IMR-90 (cell line): ENCODE measurements around the gene TTC24.

ENCODE experiments used
- BHLHE40 ChIP-seq: fragments of 150-350 bp; IDR thresholded peaks from 2 replicates; pipeline ENCODE4 v1.6.1; 2016; ENCODE audit warnings: mild to moderate bottlenecking, low read depth, low read length
- MAFK ChIP-seq: IDR thresholded peaks from 2 replicates; pipeline ENCODE4 v1.6.1; 2012; ENCODE audit warnings: low read depth, low read length, improper control_type of control experiment
- POLR2A ChIP-seq: IDR thresholded peaks from 2 replicates; pipeline ENCODE4 v1.6.1; 2012; ENCODE audit warnings: mild to moderate bottlenecking, low read depth, low read length
- RCOR1 ChIP-seq: IDR thresholded peaks from 2 replicates; pipeline ENCODE4 v1.6.1; 2012; ENCODE audit warnings: mild to moderate bottlenecking, low read length, improper control_type of control experiment; ENCODE audit not compliant: insufficient replicate concordance
- RFX5 ChIP-seq: IDR thresholded peaks from 2 replicates; pipeline ENCODE4 v1.8.0; 2012; ENCODE audit warnings: low read depth, mild to moderate bottlenecking, low read length, moderate library complexity
- SMC3 ChIP-seq: fragments of 150-350 bp; IDR thresholded peaks from 2 replicates; pipeline ENCODE4 v1.6.1; 2016; ENCODE audit warnings: low read depth, mild to moderate bottlenecking, antibody characterized with exemption, low read length, moderate library complexity
- TF ChIP-seq, protein P1 (sequence below): conservative IDR thresholded peaks from 2 replicates; pipeline ENCODE4 v1.5.1; 2012; ENCODE audit warnings: mild to moderate bottlenecking, low read depth, low read length, improper control_type of control experiment
- TF ChIP-seq, protein P2 (sequence below): fragments of 150-350 bp; IDR thresholded peaks from 2 replicates; pipeline ENCODE4 v1.6.1; 2017; ENCODE audit warnings: mild to moderate bottlenecking, antibody characterized with exemption, low read length, low read depth

DNA sequence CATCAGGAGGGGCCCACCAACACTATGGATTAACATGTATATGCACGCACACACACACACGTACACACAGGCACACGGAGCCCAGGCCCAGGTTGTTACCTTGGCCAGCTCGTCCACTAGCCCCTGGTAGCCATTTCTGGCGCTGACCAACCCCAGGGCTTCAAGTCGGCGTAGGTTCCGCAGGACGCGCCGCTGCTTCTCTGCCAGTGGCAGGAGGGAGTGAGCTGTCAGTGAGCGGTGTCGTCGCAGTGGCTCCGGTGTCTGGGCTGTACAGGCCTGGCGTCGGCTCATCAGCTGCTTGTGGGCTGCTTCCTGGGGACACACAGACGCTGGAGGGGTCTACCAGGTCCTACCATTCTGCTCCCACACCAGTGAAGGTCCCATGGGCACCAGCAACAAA lies 49.5 kb upstream of the TTC24 start:
- TF ChIP-seq POLR2A (no peak), SMC3 (no peak), BHLHE40 (no peak), RCOR1 (no peak), RFX5 (no peak), MAFK (no peak)
- TF ChIP-seq, protein P1, sequence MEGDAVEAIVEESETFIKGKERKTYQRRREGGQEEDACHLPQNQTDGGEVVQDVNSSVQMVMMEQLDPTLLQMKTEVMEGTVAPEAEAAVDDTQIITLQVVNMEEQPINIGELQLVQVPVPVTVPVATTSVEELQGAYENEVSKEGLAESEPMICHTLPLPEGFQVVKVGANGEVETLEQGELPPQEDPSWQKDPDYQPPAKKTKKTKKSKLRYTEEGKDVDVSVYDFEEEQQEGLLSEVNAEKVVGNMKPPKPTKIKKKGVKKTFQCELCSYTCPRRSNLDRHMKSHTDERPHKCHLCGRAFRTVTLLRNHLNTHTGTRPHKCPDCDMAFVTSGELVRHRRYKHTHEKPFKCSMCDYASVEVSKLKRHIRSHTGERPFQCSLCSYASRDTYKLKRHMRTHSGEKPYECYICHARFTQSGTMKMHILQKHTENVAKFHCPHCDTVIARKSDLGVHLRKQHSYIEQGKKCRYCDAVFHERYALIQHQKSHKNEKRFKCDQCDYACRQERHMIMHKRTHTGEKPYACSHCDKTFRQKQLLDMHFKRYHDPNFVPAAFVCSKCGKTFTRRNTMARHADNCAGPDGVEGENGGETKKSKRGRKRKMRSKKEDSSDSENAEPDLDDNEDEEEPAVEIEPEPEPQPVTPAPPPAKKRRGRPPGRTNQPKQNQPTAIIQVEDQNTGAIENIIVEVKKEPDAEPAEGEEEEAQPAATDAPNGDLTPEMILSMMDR = no peak
- TF ChIP-seq, protein P2, sequence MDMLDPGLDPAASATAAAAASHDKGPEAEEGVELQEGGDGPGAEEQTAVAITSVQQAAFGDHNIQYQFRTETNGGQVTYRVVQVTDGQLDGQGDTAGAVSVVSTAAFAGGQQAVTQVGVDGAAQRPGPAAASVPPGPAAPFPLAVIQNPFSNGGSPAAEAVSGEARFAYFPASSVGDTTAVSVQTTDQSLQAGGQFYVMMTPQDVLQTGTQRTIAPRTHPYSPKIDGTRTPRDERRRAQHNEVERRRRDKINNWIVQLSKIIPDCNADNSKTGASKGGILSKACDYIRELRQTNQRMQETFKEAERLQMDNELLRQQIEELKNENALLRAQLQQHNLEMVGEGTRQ = no peak
